ENCODE results near the gene GPR160.

GPR160 gene

GRCh38 chr3:169992781-169993180 lies 45.0 kb upstream of the GPR160 start:
- TF ChIP-seq SPI1 (IDR thresholded peaks at IDR 0.05; ENCODE audit: borderline replicate concordance, low read depth) = peak; percentile 93
- TF ChIP-seq GABPA (IDR thresholded peaks at IDR 0.05; ENCODE audit: low read depth) = no peak
- TF ChIP-seq POLR2AphosphoS5 (IDR thresholded peaks at IDR 0.05; ENCODE audit: low read depth) = peak; percentile 33; the same call in 1 of the 2 replicates
- TF ChIP-seq CTCF (IDR thresholded peaks at IDR 0.05; ENCODE audit: insufficient read depth, low read length) = no peak
- TF ChIP-seq REST (IDR thresholded peaks at IDR 0.05; ENCODE audit: insufficient replicate concordance, low read depth) = no peak
- H3K27ac ChIP-seq (replicated peaks) = no peak overlapping the region
- no peak overlapping the region for H3K4me3 ChIP-seq (replicated peaks; ENCODE audit: insufficient read depth, low read length)
- DNase-seq (ENCODE audit: low read depth in 1 of 2, low spot score in 1 of 2) = peak in 1 of 2 experiments; percentile 45
- H3K27me3 ChIP-seq (ENCODE audit: insufficient read depth, poor library complexity, severe bottlenecking) = no peaks in the 10 kb centered on the region

GRCh38 chr3:169993761-169994160 lies 44.0 kb upstream of the GPR160 start:
- TF ChIP-seq REST (IDR thresholded peaks at IDR 0.05; ENCODE audit: insufficient replicate concordance, low read depth) (no peak), POLR2AphosphoS5 (IDR thresholded peaks at IDR 0.05; ENCODE audit: low read depth) (no peak), GABPA (IDR thresholded peaks at IDR 0.05; ENCODE audit: low read depth) (no peak), SPI1 (IDR thresholded peaks at IDR 0.05; ENCODE audit: borderline replicate concordance, low read depth) (no peak), CTCF (IDR thresholded peaks at IDR 0.05; ENCODE audit: insufficient read depth, low read length) (no peak)
- Histone ChIP-seq H3K4me3 (replicated peaks; ENCODE audit: insufficient read depth, low read length) (no peak overlapping the region), H3K27me3 (ENCODE audit: insufficient read depth, poor library complexity, severe bottlenecking) (no peaks in the 10 kb centered on the region), H3K27ac (replicated peaks) (no peak overlapping the region)
- no peak for DNase-seq (ENCODE audit: low read depth in 1 of 2, low spot score in 1 of 2)

GRCh38 chr3:169996063-169996462 lies 41.7 kb upstream of the GPR160 start:
- TF ChIP-seq POLR2AphosphoS5 (IDR thresholded peaks at IDR 0.05; ENCODE audit: low read depth) = no peak
- no peak for TF ChIP-seq CTCF (IDR thresholded peaks at IDR 0.05; ENCODE audit: insufficient read depth, low read length)
- TF ChIP-seq SPI1 (IDR thresholded peaks at IDR 0.05; ENCODE audit: borderline replicate concordance, low read depth) = no peak
- no peak for TF ChIP-seq GABPA (IDR thresholded peaks at IDR 0.05; ENCODE audit: low read depth)
- no peak for TF ChIP-seq REST (IDR thresholded peaks at IDR 0.05; ENCODE audit: insufficient replicate concordance, low read depth)
- no peaks in the 10 kb centered on the region for H3K27me3 ChIP-seq (ENCODE audit: insufficient read depth, poor library complexity, severe bottlenecking)
- no peak overlapping the region for H3K4me3 ChIP-seq (replicated peaks; ENCODE audit: insufficient read depth, low read length)
- DNase-seq (ENCODE audit: low read depth in 1 of 2, low spot score in 1 of 2) = no peak
- H3K27ac ChIP-seq (replicated peaks) = no peak overlapping the region
